ENCODE results near the gene SPAG9. TPM values are rescaled to one million over a fixed set of nuclear protein-coding genes. Genes with fewer than 3 reads are reported as not detected.

The SPAG9 gene
- total and polyA plus RNA-seq, 2 of the 8 experiments (the other 6 are each of a cell fraction or from before 2014, with no cell fraction given): 9.8 to 63.8 TPM

DNA sequence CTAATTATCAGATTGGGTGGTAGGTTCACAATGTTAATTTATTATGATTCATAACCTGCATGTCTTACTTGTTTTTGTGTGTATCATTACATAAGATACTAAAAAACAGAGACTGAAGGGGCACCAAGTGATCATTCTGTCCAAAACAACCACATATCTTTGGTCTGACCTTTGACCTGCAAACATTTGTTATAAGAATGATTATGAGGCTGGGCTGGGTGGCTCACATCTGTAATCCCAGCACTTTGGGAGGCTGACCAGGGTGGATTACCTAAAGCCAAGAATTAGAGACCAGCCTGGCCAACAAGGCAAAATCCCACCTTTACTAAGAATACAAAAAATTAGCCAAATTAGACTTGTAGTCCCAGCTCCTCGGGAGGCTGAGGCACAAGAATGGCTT lies 116.4 kb downstream of the SPAG9 start:
- H3K4me2 ChIP-seq (ENCODE audit: insufficient read depth in 1 of 2, low read depth in 2 of 2, low read length in 2 of 2): no peak overlapping the region
- no peak overlapping the region for H3K23ac ChIP-seq (ENCODE audit: insufficient read length)
- no peak overlapping the region for H3K56ac ChIP-seq (replicated peaks; ENCODE audit: insufficient read length, low read depth, low read length)
- no peak overlapping the region for H3K18ac ChIP-seq (ENCODE audit: extremely low read depth, low read length)
- no peak for TF ChIP-seq SAP30 (IDR thresholded peaks at IDR 0.05; ENCODE audit: insufficient read depth, insufficient replicate concordance, low read length)
- no peak for TF ChIP-seq SP2 (IDR thresholded peaks at IDR 0.05; ENCODE audit: low read length)
- TF ChIP-seq CHD2 (IDR thresholded peaks at IDR 0.05; ENCODE audit: low read length): no peak
- TF ChIP-seq RNF2 (IDR thresholded peaks at IDR 0.05; ENCODE audit: borderline replicate concordance, low read depth, low read length, missing control alignments, poor library complexity, severe bottlenecking): no peak
- TF ChIP-seq CBX5 (IDR thresholded peaks at IDR 0.05; ENCODE audit: low read depth, low read length): no peak
- TF ChIP-seq SIRT6 (IDR thresholded peaks at IDR 0.05; ENCODE audit: low read length): no peak
- no peak for TF ChIP-seq BCL11A (IDR thresholded peaks at IDR 0.05; ENCODE audit: low read depth in 2 of 2, low read length in 2 of 2)
- no peak for TF ChIP-seq RBBP5 (IDR thresholded peaks at IDR 0.05; ENCODE audit: borderline replicate concordance, low read depth, low read length)
- no peak for TF ChIP-seq NANOG (IDR thresholded peaks at IDR 0.05; ENCODE audit: insufficient read depth, low read depth, low read length, poor library complexity, severe bottlenecking)
- no peak for TF ChIP-seq POLR2AphosphoS5 (IDR thresholded peaks at IDR 0.05; ENCODE audit: low read depth, low read length)
- TF ChIP-seq CEBPB (IDR thresholded peaks at IDR 0.05; ENCODE audit: low read depth, low read length): no peak
- TF ChIP-seq KDM5A (IDR thresholded peaks at IDR 0.05; ENCODE audit: low read length): no peak
- TF ChIP-seq TCF12 (IDR thresholded peaks at IDR 0.05; ENCODE audit: low read depth, low read length): no peak
- 77% methylated on average over 1 of the region's 1 CpG; no CpG with 5 or more reads in 1 of the 2 experiments for WGBS, 2 experiments (ENCODE audit: extremely low coverage in 1 of 2, insufficient coverage in 1 of 2, insufficient read length in 1 of 2, insufficient replicate concordance in 2 of 2, low coverage in 1 of 2, low lambda C conversion rate in 2 of 2, missing lambda C conversion rate in 1 of 2)
- no peaks in the 10 kb centered on the region for H3K27me3 ChIP-seq (replicated peaks in 1 of 4; ENCODE audit: control insufficient read depth in 3 of 4, extremely low read depth in 1 of 4, insufficient read depth in 3 of 4, low read length in 3 of 4)
- H2BK5ac ChIP-seq (ENCODE audit: low read depth, low read length): no peak overlapping the region
- H2BK12ac ChIP-seq (ENCODE audit: low read depth, low read length): no peak overlapping the region
- no peak overlapping the region for H2BK20ac ChIP-seq (ENCODE audit: low read length)
- no peak overlapping the region for H2BK15ac ChIP-seq (ENCODE audit: low read length)
- H2AFZ ChIP-seq (ENCODE audit: low read length): no peak overlapping the region
- H3K4ac ChIP-seq (replicated peaks; ENCODE audit: insufficient read length, low read depth, low read length): no peak overlapping the region
- no peak overlapping the region for H3K9ac ChIP-seq (replicated peaks in 1 of 4; ENCODE audit: extremely low read depth in 1 of 4, low read depth in 3 of 4, low read length in 3 of 4)
- no peak for DNase-seq (ENCODE audit: low read depth in 1 of 2, low spot score in 2 of 2)
- H3K14ac ChIP-seq (ENCODE audit: insufficient read length): no peak overlapping the region
- H3K4me3 ChIP-seq (ENCODE audit: extremely low read depth in 1 of 4, insufficient read depth in 2 of 4, low read depth in 3 of 4, low read length in 4 of 4): no peak overlapping the region
- no peak overlapping the region for H2BK120ac ChIP-seq (replicated peaks; ENCODE audit: low read depth, low read length)
- CTCF ChIA-PET (ENCODE audit: partially characterized antibody): interaction anchor here (0.6 to 12.1 kb wide), 10 partner anchors 13 to 152 kb away, joined by 3 to 147 read pairs (median 5); partner anchors contain the start of gene NME1
- no peak overlapping the region for H3K27ac ChIP-seq (ENCODE audit: low read depth, low read length)
- no peak for FAIRE-seq
- no peaks in the 10 kb centered on the region for H4K20me1 ChIP-seq (replicated peaks in 1 of 2; ENCODE audit: control insufficient read depth in 1 of 2, insufficient read depth in 2 of 2, low read length in 2 of 2)
- H3K9me3 ChIP-seq (ENCODE audit: insufficient read depth in 2 of 2, low read depth in 1 of 2, low read length in 1 of 2): no peaks in the 10 kb centered on the region
- no peak overlapping the region for H2AK5ac ChIP-seq (ENCODE audit: low read depth, low read length)
- no peaks in the 10 kb centered on the region for H3K79me1 ChIP-seq (ENCODE audit: low read depth, low read length)
- no peaks in the 10 kb centered on the region for H3K4me1 ChIP-seq (replicated peaks in 1 of 4; ENCODE audit: control insufficient read depth in 3 of 4, insufficient read depth in 4 of 4, low read length in 3 of 4)
- H3K79me2 ChIP-seq (ENCODE audit: control insufficient read depth in 1 of 2, insufficient read depth in 2 of 2, low read length in 2 of 2): no peaks in the 10 kb centered on the region
- no peaks in the 10 kb centered on the region for H3K23me2 ChIP-seq (ENCODE audit: low read depth, low read length)
- POLR2A ChIA-PET (ENCODE audit: partially characterized antibody): interaction anchor here (0.6 to 1.8 kb wide), 4 partner anchors 9 to 150 kb away, joined by 3 to 5 read pairs (median 3); no protein-coding TSS in a partner anchor
- no peak overlapping the region for H4K91ac ChIP-seq (replicated peaks; ENCODE audit: insufficient read length, low read length)
- no peak overlapping the region; the same call in 1 of the 2 replicates for H4K8ac ChIP-seq (ENCODE audit: extremely low read depth, insufficient read depth, low read length)
- H3K36me3 ChIP-seq (ENCODE audit: control insufficient read depth in 2 of 4, insufficient read depth in 4 of 4, low read length in 3 of 4): peaks cover 5 to 29% (median 14%) of the 10 kb centered on the region in 4 experiments; a peak in 7 of 8 replicates
- H4K5ac ChIP-seq (ENCODE audit: insufficient read length, low read depth, low read length): no peak overlapping the region

All from H1 (cell line).